Measurements from ENCODE around the gene TEK.

TEK gene

GRCh38 chr9:27142299-27142930 lies 33.4 kb downstream of the TEK start:
- Histone ChIP-seq H4K20me1 (ENCODE audit: insufficient read depth, low read length) (no peaks in the 10 kb centered on the region), H3K4me2 (ENCODE audit: insufficient read depth, low read length) (no peak overlapping the region), H3K36me3 (ENCODE audit: insufficient read depth, low read length) (no peaks in the 10 kb centered on the region), H3K27ac (ENCODE audit: low read length) (no peak overlapping the region), H3K79me2 (ENCODE audit: insufficient read depth, low read length) (no peaks in the 10 kb centered on the region), H3K9ac (ENCODE audit: low read depth, low read length) (no peak overlapping the region), H3K4me3 (ENCODE audit: low read depth in 1 of 2, low read length in 2 of 2) (no peak overlapping the region), H3K4me1 (ENCODE audit: insufficient read depth, low read length) (no peaks in the 10 kb centered on the region), H2AFZ (ENCODE audit: low read depth, low read length) (no peak overlapping the region), H3K27me3 (ENCODE audit: insufficient read depth, low read length, poor library complexity) (peaks cover 4% of the 10 kb centered on the region), H3K9me3 (ENCODE audit: insufficient read depth, low read length, severe bottlenecking) (no peaks in the 10 kb centered on the region)
- no peak for DNase-seq
- TF ChIP-seq EZH2 (IDR thresholded peaks at IDR 0.05; ENCODE audit: borderline replicate concordance, low read depth, low read length, severe bottlenecking), result no peak
- no peak for TF ChIP-seq CTCF (IDR thresholded peaks at IDR 0.05; ENCODE audit: borderline replicate concordance, extremely low read depth, low read length, poor library complexity, severe bottlenecking)
- ATAC-seq (ENCODE audit: insufficient read depth, low read depth), result no peak

- H3K9ac ChIP-seq (ENCODE audit: low read depth, low read length), result no peak overlapping the region
- H2AFZ ChIP-seq (ENCODE audit: low read depth, low read length), result no peak overlapping the region
- no peaks in the 10 kb centered on the region for H3K79me2 ChIP-seq (ENCODE audit: insufficient read depth, low read length)
- no peaks in the 10 kb centered on the region for H4K20me1 ChIP-seq (ENCODE audit: insufficient read depth, low read length)
- no peak overlapping the region for H3K4me3 ChIP-seq (ENCODE audit: low read depth in 1 of 2, low read length in 2 of 2)
- DNase-seq (no peak), ATAC-seq (ENCODE audit: insufficient read depth, low read depth) (no peak)
- TF ChIP-seq EZH2 (IDR thresholded peaks at IDR 0.05; ENCODE audit: borderline replicate concordance, low read depth, low read length, severe bottlenecking), result no peak
- TF ChIP-seq CTCF (IDR thresholded peaks at IDR 0.05; ENCODE audit: borderline replicate concordance, extremely low read depth, low read length, poor library complexity, severe bottlenecking), result no peak
- H3K27me3 ChIP-seq (ENCODE audit: insufficient read depth, low read length, poor library complexity), result peaks cover 4% of the 10 kb centered on the region
- H3K27ac ChIP-seq (ENCODE audit: low read length), result no peak overlapping the region
- no peaks in the 10 kb centered on the region for H3K9me3 ChIP-seq (ENCODE audit: insufficient read depth, low read length, severe bottlenecking)
- no peaks in the 10 kb centered on the region for H3K36me3 ChIP-seq (ENCODE audit: insufficient read depth, low read length)
- H3K4me2 ChIP-seq (ENCODE audit: insufficient read depth, low read length), result no peak overlapping the region
- no peaks in the 10 kb centered on the region for H3K4me1 ChIP-seq (ENCODE audit: insufficient read depth, low read length)
These were observed 36.1 kb downstream of the TEK start for GRCh38 chr9:27145143-27145542.

GRCh38 chr9:27149651-27150050 lies 40.6 kb downstream of the TEK start:
- H3K27ac ChIP-seq (ENCODE audit: low read length), result no peak overlapping the region
- no peaks in the 10 kb centered on the region for H3K36me3 ChIP-seq (ENCODE audit: insufficient read depth, low read length)
- TF ChIP-seq EZH2 (IDR thresholded peaks at IDR 0.05; ENCODE audit: borderline replicate concordance, low read depth, low read length, severe bottlenecking) (no peak), CTCF (IDR thresholded peaks at IDR 0.05; ENCODE audit: borderline replicate concordance, extremely low read depth, low read length, poor library complexity, severe bottlenecking) (no peak)
- no peaks in the 10 kb centered on the region for H3K9me3 ChIP-seq (ENCODE audit: insufficient read depth, low read length, severe bottlenecking)
- H3K79me2 ChIP-seq (ENCODE audit: insufficient read depth, low read length), result no peaks in the 10 kb centered on the region
- H3K4me2 ChIP-seq (ENCODE audit: insufficient read depth, low read length), result no peak overlapping the region
- ATAC-seq (ENCODE audit: insufficient read depth, low read depth) (no peak), DNase-seq (no peak)
- no peaks in the 10 kb centered on the region for H4K20me1 ChIP-seq (ENCODE audit: insufficient read depth, low read length)
- no peak overlapping the region for H3K4me3 ChIP-seq (ENCODE audit: low read depth in 1 of 2, low read length in 2 of 2)
- no peaks in the 10 kb centered on the region for H3K27me3 ChIP-seq (ENCODE audit: insufficient read depth, low read length, poor library complexity)
- H2AFZ ChIP-seq (ENCODE audit: low read depth, low read length), result no peak overlapping the region
- no peak overlapping the region for H3K9ac ChIP-seq (ENCODE audit: low read depth, low read length)
- H3K4me1 ChIP-seq (ENCODE audit: insufficient read depth, low read length), result no peaks in the 10 kb centered on the region

Data from DND-41 (cell line).